Measurements from ENCODE around the gene TBC1D19. TPM values are rescaled to one million over a fixed set of nuclear protein-coding genes. Genes with fewer than 3 reads are reported as not detected.

Gene TBC1D19
- total RNA-seq, 6 experiments from 2014 or later, result 8.5 to 14.4 (median 12.1) TPM

GRCh38 chr4:26717332-26717731, 133.4 kb downstream of the TBC1D19 start:
- H3K4me1 Mint-ChIP-seq (ENCODE audit: low read depth), result peaks cover 27% of the 10 kb centered on the region
- H3K4me3 Mint-ChIP-seq, result peak overlapping the region; percentile 13
- DNase-seq, result peak; percentile 70
- TF ChIP-seq CTCF (IDR thresholded peaks at IDR 0.05), result peak; percentile 16; the same call in 1 of the 2 replicates
- peak overlapping the region; percentile 57 for H3K27ac Mint-ChIP-seq
- H3K27me3 Mint-ChIP-seq (ENCODE audit: insufficient read depth), result no peaks in the 10 kb centered on the region
- no peaks in the 10 kb centered on the region for H3K9me3 Mint-ChIP-seq
- peaks cover 16% of the 10 kb centered on the region for H3K36me3 Mint-ChIP-seq (ENCODE audit: low read depth)

- peaks cover 27% of the 10 kb centered on the region for H3K4me1 Mint-ChIP-seq (ENCODE audit: low read depth)
- TF ChIP-seq CTCF (IDR thresholded peaks at IDR 0.05), result peak; percentile 88
- H3K4me3 Mint-ChIP-seq, result no peak overlapping the region
- H3K27ac Mint-ChIP-seq, result no peak overlapping the region
- H3K27me3 Mint-ChIP-seq (ENCODE audit: insufficient read depth), result no peaks in the 10 kb centered on the region
- peak; percentile 44 for DNase-seq
- H3K9me3 Mint-ChIP-seq, result no peaks in the 10 kb centered on the region
- peaks cover 14% of the 10 kb centered on the region for H3K36me3 Mint-ChIP-seq (ENCODE audit: low read depth)
Measured at GRCh38 chr4:26719954-26720552, 136.2 kb downstream of the TBC1D19 start.

GRCh38 chr4:26721685-26722084, 137.8 kb downstream of the TBC1D19 start:
- Mint-ChIP-seq H3K27me3 (ENCODE audit: insufficient read depth) (0 out of 2 replicates have a peak, but pooled peaks cover 2% of the 10 kb centered on the region), H3K4me3 (no peak overlapping the region), H3K4me1 (ENCODE audit: low read depth) (peaks cover 25% of the 10 kb centered on the region), H3K36me3 (ENCODE audit: low read depth) (peaks cover 14% of the 10 kb centered on the region), H3K27ac (no peak overlapping the region), H3K9me3 (no peaks in the 10 kb centered on the region)
- DNase-seq, result no peak
- TF ChIP-seq CTCF (IDR thresholded peaks at IDR 0.05), result no peak

- Mint-ChIP-seq H3K4me1 (ENCODE audit: low read depth) (peaks cover 14% of the 10 kb centered on the region), H3K9me3 (no peaks in the 10 kb centered on the region), H3K36me3 (ENCODE audit: low read depth) (peaks cover 9% of the 10 kb centered on the region), H3K27me3 (ENCODE audit: insufficient read depth) (peaks cover 3% of the 10 kb centered on the region; the same call in 1 of the 2 replicates), H3K4me3 (no peak overlapping the region), H3K27ac (no peak overlapping the region)
- DNase-seq, result no peak
- TF ChIP-seq CTCF (IDR thresholded peaks at IDR 0.05), result no peak
Measured at GRCh38 chr4:26723216-26723615, 139.3 kb downstream of the TBC1D19 start.

GRCh38 chr4:26724534-26724933, 140.7 kb downstream of the TBC1D19 start:
- DNase-seq, result no peak
- Mint-ChIP-seq H3K4me1 (ENCODE audit: low read depth) (peaks cover 7% of the 10 kb centered on the region; the same call in 1 of the 2 replicates), H3K4me3 (no peak overlapping the region), H3K36me3 (ENCODE audit: low read depth) (peaks cover 9% of the 10 kb centered on the region; the same call in 1 of the 2 replicates), H3K9me3 (no peaks in the 10 kb centered on the region), H3K27me3 (ENCODE audit: insufficient read depth) (peaks cover 3% of the 10 kb centered on the region; the same call in 1 of the 2 replicates), H3K27ac (no peak overlapping the region)
- no peak for TF ChIP-seq CTCF (IDR thresholded peaks at IDR 0.05)
